HG03558 (cell line): Measurements from ENCODE around the gene PSMC6.
A peak's percentile ranks its signal among the peaks of the same experiment; 100 is the strongest.
"Not testable (repeated sequence)": the region's sequence is repeated elsewhere in the genome, so short reads cannot be mapped to it uniquely, and the experiment has no call there.

Source experiments
- ATAC-seq: cut with Tn5 transposase; IDR thresholded peaks from one replicate; pipeline ENCODE4 v1.9.1; 2021; ENCODE audit warnings: moderate number of reproducible peaks; ENCODE audit not compliant: unreplicated experiment; ENCODE audit errors: extremely low read depth

PSMC6 gene

GRCh38 chr14:52711666-52712065 is 4.7 kb downstream of the PSMC6 start:
- ATAC-seq = no peak

- no peak for ATAC-seq
Observed at GRCh38 chr14:52716155-52716554, 9.2 kb downstream of the PSMC6 start.

GRCh38 chr14:52723514-52724359 is 16.7 kb downstream of the PSMC6 start:
- ATAC-seq = no peak

- ATAC-seq = no peak
Observed at GRCh38 chr14:52724360-52724644, 17.3 kb downstream of the PSMC6 start.

GRCh38 chr14:52727509-52727908 is 20.5 kb downstream of the PSMC6 start:
- ATAC-seq = not testable (repeated sequence)

- not testable (repeated sequence) for ATAC-seq
Observed at GRCh38 chr14:52729035-52729434, 22.0 kb downstream of the PSMC6 start.

- ATAC-seq = no peak
Observed at GRCh38 chr14:52729585-52729924, 22.6 kb downstream of the PSMC6 start.

- peak; percentile 87 for ATAC-seq
Observed at GRCh38 chr14:52729925-52730708, 23.1 kb downstream of the PSMC6 start, which contains the start of gene STYX. Gene STYX, plus strand, starts transcription at chr14:52730166. Its CDS starts 309 bp downstream, at chr14:52730475.

GRCh38 chr14:52730709-52731111 is 23.7 kb downstream of the PSMC6 start:
- no peak for ATAC-seq

GRCh38 chr14:52733824-52734223 is 26.8 kb downstream of the PSMC6 start:
- no peak for ATAC-seq

GRCh38 chr14:52735921-52736489 is 29.0 kb downstream of the PSMC6 start:
- no peak for ATAC-seq

GRCh38 chr14:52738409-52738808 is 31.4 kb downstream of the PSMC6 start:
- no peak for ATAC-seq

- ATAC-seq = no peak
Observed at GRCh38 chr14:52740751-52741150, 33.8 kb downstream of the PSMC6 start.

- ATAC-seq = no peak
Observed at GRCh38 chr14:52741865-52742264, 34.9 kb downstream of the PSMC6 start.

GRCh38 chr14:52748647-52749292 is 41.8 kb downstream of the PSMC6 start:
- ATAC-seq = no peak

GRCh38 chr14:52755607-52756316 is 48.8 kb downstream of the PSMC6 start:
- ATAC-seq = no peak

- ATAC-seq = no peak
Observed at GRCh38 chr14:52759145-52759544, 52.1 kb downstream of the PSMC6 start.

GRCh38 chr14:52762923-52763322 is 55.9 kb downstream of the PSMC6 start:
- ATAC-seq = not testable (repeated sequence)

- no peak for ATAC-seq
Observed at GRCh38 chr14:52767058-52767833, 60.2 kb downstream of the PSMC6 start.
